A549 (cell line): ENCODE results near the gene COX10.

Experiments used
- CEBPB ChIP-seq, 2 experiments: fragments of >200 bp in 1 of 2; sonication (Bioruptor Twin) in 1 of 2; formaldehyde crosslinking in 1 of 2; IDR thresholded peaks; 2 replicates each; pipeline ENCODE4 v1.6.1; 2012 to 2016
- HOXA7 ChIP-seq: fragments of 250-450 bp; sonication (Bioruptor Pico); IDR thresholded peaks from 2 replicates; pipeline ENCODE4 v1.5.0; 2020; ENCODE audit warnings: mild to moderate bottlenecking, moderate library complexity
- JUNB ChIP-seq: fragments of >200 bp; sonication (Bioruptor Twin); formaldehyde crosslinking; IDR thresholded peaks from 2 replicates; pipeline ENCODE4 v1.6.1; 2016
- KDM1A ChIP-seq: fragments of 200-600 bp; sonication (generic); IDR thresholded peaks from 2 replicates; pipeline ENCODE4 v1.6.1; 2016; ENCODE audit warnings: low read depth, mild to moderate bottlenecking
- MAFK ChIP-seq: fragments of 450-650 bp; IDR thresholded peaks from 2 replicates; pipeline ENCODE4 v1.6.1; 2014; ENCODE audit not compliant: partially characterized antibody
- MYC ChIP-seq: IDR thresholded peaks from 2 replicates; pipeline ENCODE4 v1.6.1; 2012; ENCODE audit warnings: mild to moderate bottlenecking, inconsistent platforms, low read length, improper control_type of control experiment, borderline replicate concordance
- POLR2A ChIP-seq: IDR thresholded peaks from 2 replicates; pipeline ENCODE4 v1.6.1; 2012; ENCODE audit warnings: mild to moderate bottlenecking, low read length
- RNF2 ChIP-seq: fragments of 200-600 bp; sonication (generic); IDR thresholded peaks from 2 replicates; pipeline ENCODE4 v1.6.1; 2016; ENCODE audit warnings: low read depth, mild to moderate bottlenecking, antibody characterized with exemption, moderate library complexity, borderline replicate concordance
- ZC3H11A ChIP-seq: fragments of 450-650 bp; IDR thresholded peaks from 2 replicates; pipeline ENCODE4 v1.6.1; 2014; ENCODE audit warnings: antibody characterized with exemption, mild to moderate bottlenecking
- TF ChIP-seq, protein P1 (sequence below): fragments of >200 bp; sonication (Bioruptor Twin); formaldehyde crosslinking; IDR thresholded peaks from 3 replicates; pipeline ENCODE4 v1.5.1; 2016
- TF ChIP-seq, protein P2 (sequence below): fragments of 150-350 bp; IDR thresholded peaks from 2 replicates; pipeline ENCODE4 v1.6.1; 2014; ENCODE audit warnings: low read depth, mild to moderate bottlenecking, low read length
- TF ChIP-seq, protein P3 (sequence below): fragments of >200 bp; sonication (Bioruptor Twin); formaldehyde crosslinking; IDR thresholded peaks from 3 replicates; pipeline ENCODE4 v1.6.1; 2016
- TF ChIP-seq, protein P4 (sequence below): fragments of 250-450 bp; sonication (Bioruptor Pico); IDR thresholded peaks from 2 replicates; pipeline ENCODE4 v1.5.0; 2021; ENCODE audit warnings: mild to moderate bottlenecking, moderate library complexity, borderline replicate concordance

DNA sequence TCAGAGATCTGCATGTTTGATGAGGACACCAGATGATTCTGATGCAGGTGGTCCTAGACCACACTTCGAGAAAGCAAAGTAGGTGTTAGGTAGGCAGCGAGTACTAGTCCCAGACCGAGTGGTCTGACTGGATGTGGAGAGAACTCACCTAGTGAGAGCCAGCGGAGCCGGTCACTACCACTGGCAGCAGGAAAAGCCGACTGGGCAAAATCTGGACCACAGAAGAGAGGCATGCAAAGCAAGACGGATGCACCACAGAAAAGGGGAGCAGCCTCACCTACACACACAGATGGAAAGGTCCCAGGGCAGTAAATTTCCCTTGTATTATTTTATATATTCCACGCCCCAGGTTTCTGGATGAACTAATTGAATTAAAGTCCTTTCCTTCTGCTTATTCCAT, 13.5 kb downstream of the COX10 start:
- TF ChIP-seq, protein P1, sequence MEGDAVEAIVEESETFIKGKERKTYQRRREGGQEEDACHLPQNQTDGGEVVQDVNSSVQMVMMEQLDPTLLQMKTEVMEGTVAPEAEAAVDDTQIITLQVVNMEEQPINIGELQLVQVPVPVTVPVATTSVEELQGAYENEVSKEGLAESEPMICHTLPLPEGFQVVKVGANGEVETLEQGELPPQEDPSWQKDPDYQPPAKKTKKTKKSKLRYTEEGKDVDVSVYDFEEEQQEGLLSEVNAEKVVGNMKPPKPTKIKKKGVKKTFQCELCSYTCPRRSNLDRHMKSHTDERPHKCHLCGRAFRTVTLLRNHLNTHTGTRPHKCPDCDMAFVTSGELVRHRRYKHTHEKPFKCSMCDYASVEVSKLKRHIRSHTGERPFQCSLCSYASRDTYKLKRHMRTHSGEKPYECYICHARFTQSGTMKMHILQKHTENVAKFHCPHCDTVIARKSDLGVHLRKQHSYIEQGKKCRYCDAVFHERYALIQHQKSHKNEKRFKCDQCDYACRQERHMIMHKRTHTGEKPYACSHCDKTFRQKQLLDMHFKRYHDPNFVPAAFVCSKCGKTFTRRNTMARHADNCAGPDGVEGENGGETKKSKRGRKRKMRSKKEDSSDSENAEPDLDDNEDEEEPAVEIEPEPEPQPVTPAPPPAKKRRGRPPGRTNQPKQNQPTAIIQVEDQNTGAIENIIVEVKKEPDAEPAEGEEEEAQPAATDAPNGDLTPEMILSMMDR: no peak
- TF ChIP-seq CEBPB (IDR thresholded peaks at IDR 0.05): no peak
- TF ChIP-seq KDM1A: no peak
- no peak for TF ChIP-seq HOXA7 (CRISPR knock-in tag)
- no peak for TF ChIP-seq JUNB
- no peak for TF ChIP-seq ZC3H11A
- TF ChIP-seq POLR2A: no peak
- TF ChIP-seq RNF2: no peak
- TF ChIP-seq MYC: no peak
- TF ChIP-seq, protein P2, sequence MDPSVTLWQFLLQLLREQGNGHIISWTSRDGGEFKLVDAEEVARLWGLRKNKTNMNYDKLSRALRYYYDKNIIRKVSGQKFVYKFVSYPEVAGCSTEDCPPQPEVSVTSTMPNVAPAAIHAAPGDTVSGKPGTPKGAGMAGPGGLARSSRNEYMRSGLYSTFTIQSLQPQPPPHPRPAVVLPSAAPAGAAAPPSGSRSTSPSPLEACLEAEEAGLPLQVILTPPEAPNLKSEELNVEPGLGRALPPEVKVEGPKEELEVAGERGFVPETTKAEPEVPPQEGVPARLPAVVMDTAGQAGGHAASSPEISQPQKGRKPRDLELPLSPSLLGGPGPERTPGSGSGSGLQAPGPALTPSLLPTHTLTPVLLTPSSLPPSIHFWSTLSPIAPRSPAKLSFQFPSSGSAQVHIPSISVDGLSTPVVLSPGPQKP: no peak
- peak; percentile 85 for TF ChIP-seq MAFK
- TF ChIP-seq, protein P3, sequence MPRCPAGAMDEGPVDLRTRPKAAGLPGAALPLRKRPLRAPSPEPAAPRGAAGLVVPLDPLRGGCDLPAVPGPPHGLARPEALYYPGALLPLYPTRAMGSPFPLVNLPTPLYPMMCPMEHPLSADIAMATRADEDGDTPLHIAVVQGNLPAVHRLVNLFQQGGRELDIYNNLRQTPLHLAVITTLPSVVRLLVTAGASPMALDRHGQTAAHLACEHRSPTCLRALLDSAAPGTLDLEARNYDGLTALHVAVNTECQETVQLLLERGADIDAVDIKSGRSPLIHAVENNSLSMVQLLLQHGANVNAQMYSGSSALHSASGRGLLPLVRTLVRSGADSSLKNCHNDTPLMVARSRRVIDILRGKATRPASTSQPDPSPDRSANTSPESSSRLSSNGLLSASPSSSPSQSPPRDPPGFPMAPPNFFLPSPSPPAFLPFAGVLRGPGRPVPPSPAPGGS: no peak
- TF ChIP-seq, protein P4, sequence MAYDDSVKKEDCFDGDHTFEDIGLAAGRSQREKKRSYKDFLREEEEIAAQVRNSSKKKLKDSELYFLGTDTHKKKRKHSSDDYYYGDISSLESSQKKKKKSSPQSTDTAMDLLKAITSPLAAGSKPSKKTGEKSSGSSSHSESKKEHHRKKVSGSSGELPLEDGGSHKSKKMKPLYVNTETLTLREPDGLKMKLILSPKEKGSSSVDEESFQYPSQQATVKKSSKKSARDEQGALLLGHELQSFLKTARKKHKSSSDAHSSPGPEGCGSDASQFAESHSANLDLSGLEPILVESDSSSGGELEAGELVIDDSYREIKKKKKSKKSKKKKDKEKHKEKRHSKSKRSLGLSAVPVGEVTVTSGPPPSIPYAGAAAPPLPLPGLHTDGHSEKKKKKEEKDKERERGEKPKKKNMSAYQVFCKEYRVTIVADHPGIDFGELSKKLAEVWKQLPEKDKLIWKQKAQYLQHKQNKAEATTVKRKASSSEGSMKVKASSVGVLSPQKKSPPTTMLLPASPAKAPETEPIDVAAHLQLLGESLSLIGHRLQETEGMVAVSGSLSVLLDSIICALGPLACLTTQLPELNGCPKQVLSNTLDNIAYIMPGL (CRISPR knock-in tag): no peak
